Cardiac muscle cell (in vitro differentiated cells and primary cell): Measurements from ENCODE around the gene ARHGEF10L. TPM values are rescaled to one million over a fixed set of nuclear protein-coding genes. Genes with fewer than 3 reads are reported as not detected.
"Not testable (repeated sequence)": the region's sequence is repeated elsewhere in the genome, so short reads cannot be mapped to it uniquely, and the experiment has no call there.

ENCODE experiments used
- DNase-seq, 2 donors: peaks; one replicate each; pipeline versions ENCODE4 v3.0.0 to v3.0.0-alpha.2; 2010 to 2017; ENCODE audit warnings: low read depth in 1 of 2, low spot score in 1 of 2
- H3K27ac ChIP-seq: fragments of 200-600 bp; sonication (generic); 2 replicates; pipeline ENCODE4 v1.5.1; 2016
- H3K27me3 ChIP-seq: fragments of 200-600 bp; sonication (generic); 2 replicates; pipeline ENCODE4 v1.6.0; 2016; ENCODE audit warnings: control low read depth
- H3K36me3 ChIP-seq: fragments of 200-600 bp; sonication (generic); 2 replicates; pipeline ENCODE4 v1.5.1; 2016; ENCODE audit warnings: control low read depth
- H3K4me1 ChIP-seq: fragments of 200-600 bp; sonication (generic); 2 replicates; pipeline ENCODE4 v1.8.1; 2017; ENCODE audit warnings: low read depth, mild to moderate bottlenecking, mixed run types
- H3K4me3 ChIP-seq: fragments of 200-600 bp; sonication (generic); 2 replicates; pipeline ENCODE4 v1.5.1; 2016; ENCODE audit warnings: mild to moderate bottlenecking
- H3K9me3 ChIP-seq: fragments of 200-600 bp; sonication (generic); 2 replicates; pipeline ENCODE4 v1.5.1; 2017; ENCODE audit warnings: low read depth, mild to moderate bottlenecking, control low read depth
- CTCF ChIP-seq: IDR thresholded peaks from 2 replicates; pipeline ENCODE4 v1.5.1; 2012; ENCODE audit warnings: low read depth, mild to moderate bottlenecking, low read length
- polyA plus RNA-seq: library from polyadenylated mRNA; unstranded; fragments of >200 nt; fragmentation: Nextera tagmentation; extraction: Ambion mirVana; gene quantifications from 2 replicates; pipeline ENCODE4 v1.2.1, GENCODE V29; 2016
- total RNA-seq: library from RNA; depleted of rRNA; stranded (reverse); fragments of >200 nt; gene quantifications from 2 replicates; pipeline ENCODE4 v1.2.3, GENCODE V29; 2016

The ARHGEF10L gene
- total RNA-seq (55.4 and 57.2 TPM in 2 replicates), polyA plus RNA-seq (30.8 and 32.3 TPM in 2 replicates)

- TF ChIP-seq CTCF = no peak
- H3K4me1 ChIP-seq = peaks cover 13% of the 10 kb centered on the region
- peak; percentile 27 to 69 for DNase-seq
- no peaks in the 10 kb centered on the region for H3K9me3 ChIP-seq
- no peaks in the 10 kb centered on the region for H3K36me3 ChIP-seq
- no peaks in the 10 kb centered on the region for H3K27me3 ChIP-seq
- peak within 1 kb of the TSS; percentile 100 for H3K4me3 ChIP-seq
- peak within 1 kb of the TSS; percentile 90 for H3K27ac ChIP-seq
Observed at GRCh38 chr1:17539477-17540254, at the start of gene ARHGEF10L. ARHGEF10L (plus strand) TSS chr1:17539698; CDS start chr1:17580596, 40,898 bp downstream.

- not testable (repeated sequence) for H3K27me3 ChIP-seq, H3K9me3 ChIP-seq, H3K27ac ChIP-seq, H3K4me3 ChIP-seq, H3K36me3 ChIP-seq, DNase-seq, H3K4me1 ChIP-seq
Observed at GRCh38 chr1:17489768-17490417, 49.6 kb upstream of the ARHGEF10L start.

GRCh38 chr1:17490667-17491066 lies 48.8 kb upstream of the ARHGEF10L start:
- H3K27me3 ChIP-seq, DNase-seq, H3K4me1 ChIP-seq, H3K27ac ChIP-seq, H3K9me3 ChIP-seq, H3K36me3 ChIP-seq, H3K4me3 ChIP-seq: not testable (repeated sequence)

- no peaks in the 10 kb centered on the region for H3K27me3 ChIP-seq
- H3K4me3 ChIP-seq = no peak overlapping the region
- no peak overlapping the region for H3K27ac ChIP-seq
- H3K4me1 ChIP-seq = no peaks in the 10 kb centered on the region
- peak; percentile 97 for TF ChIP-seq CTCF
- no peaks in the 10 kb centered on the region for H3K9me3 ChIP-seq
- no peaks in the 10 kb centered on the region for H3K36me3 ChIP-seq
- DNase-seq = peak; percentile 53 to 77
Observed at GRCh38 chr1:17494114-17494729, 45.3 kb upstream of the ARHGEF10L start.

GRCh38 chr1:17496419-17496818 lies 43.1 kb upstream of the ARHGEF10L start:
- Histone ChIP-seq H3K4me1 (no peaks in the 10 kb centered on the region), H3K4me3 (no peak overlapping the region), H3K27ac (no peak overlapping the region), H3K9me3 (no peaks in the 10 kb centered on the region), H3K27me3 (no peaks in the 10 kb centered on the region), H3K36me3 (no peaks in the 10 kb centered on the region)
- no peak for DNase-seq
- TF ChIP-seq CTCF = no peak

GRCh38 chr1:17498214-17498613 lies 41.3 kb upstream of the ARHGEF10L start:
- Histone ChIP-seq H3K36me3 (no peaks in the 10 kb centered on the region), H3K4me3 (no peak overlapping the region), H3K27me3 (no peaks in the 10 kb centered on the region), H3K9me3 (no peaks in the 10 kb centered on the region), H3K4me1 (no peaks in the 10 kb centered on the region), H3K27ac (no peak overlapping the region)
- no peak for DNase-seq
- no peak for TF ChIP-seq CTCF
